ENCODE measurements around the gene ZNF487.

The ZNF487 gene

DNA sequence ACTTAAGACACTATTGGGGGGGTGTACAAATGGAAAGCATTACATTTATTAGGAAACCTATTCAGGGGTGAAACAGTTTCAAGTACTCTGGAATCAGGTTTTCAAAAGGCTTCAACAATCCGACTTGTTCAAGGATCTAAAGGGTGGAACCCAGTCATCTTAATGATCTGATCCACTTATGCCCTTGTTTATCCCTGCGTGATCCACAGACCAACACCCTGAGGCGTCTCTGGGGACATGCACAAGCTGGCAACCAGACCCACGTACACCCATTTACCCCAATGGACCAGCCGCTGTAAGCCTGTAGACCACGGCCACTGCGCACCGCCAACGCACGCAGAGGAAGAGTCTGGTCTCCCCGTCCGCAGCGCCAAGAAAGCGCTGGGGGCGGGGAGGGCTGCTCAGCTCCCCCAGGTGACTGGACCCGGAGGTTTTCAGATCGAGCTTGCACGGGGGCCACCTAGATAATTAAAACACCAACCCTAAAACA lies 41.3 kb upstream of the ZNF487 start:
- TF ChIP-seq GLIS1 (tag by site-specific recombination; IDR thresholded peaks at IDR 0.05), result no peak
- TF ChIP-seq EGR2 (tag by site-specific recombination; IDR thresholded peaks at IDR 0.05; ENCODE audit: low read depth), result peak; percentile 61
- TF ChIP-seq, protein P1, sequence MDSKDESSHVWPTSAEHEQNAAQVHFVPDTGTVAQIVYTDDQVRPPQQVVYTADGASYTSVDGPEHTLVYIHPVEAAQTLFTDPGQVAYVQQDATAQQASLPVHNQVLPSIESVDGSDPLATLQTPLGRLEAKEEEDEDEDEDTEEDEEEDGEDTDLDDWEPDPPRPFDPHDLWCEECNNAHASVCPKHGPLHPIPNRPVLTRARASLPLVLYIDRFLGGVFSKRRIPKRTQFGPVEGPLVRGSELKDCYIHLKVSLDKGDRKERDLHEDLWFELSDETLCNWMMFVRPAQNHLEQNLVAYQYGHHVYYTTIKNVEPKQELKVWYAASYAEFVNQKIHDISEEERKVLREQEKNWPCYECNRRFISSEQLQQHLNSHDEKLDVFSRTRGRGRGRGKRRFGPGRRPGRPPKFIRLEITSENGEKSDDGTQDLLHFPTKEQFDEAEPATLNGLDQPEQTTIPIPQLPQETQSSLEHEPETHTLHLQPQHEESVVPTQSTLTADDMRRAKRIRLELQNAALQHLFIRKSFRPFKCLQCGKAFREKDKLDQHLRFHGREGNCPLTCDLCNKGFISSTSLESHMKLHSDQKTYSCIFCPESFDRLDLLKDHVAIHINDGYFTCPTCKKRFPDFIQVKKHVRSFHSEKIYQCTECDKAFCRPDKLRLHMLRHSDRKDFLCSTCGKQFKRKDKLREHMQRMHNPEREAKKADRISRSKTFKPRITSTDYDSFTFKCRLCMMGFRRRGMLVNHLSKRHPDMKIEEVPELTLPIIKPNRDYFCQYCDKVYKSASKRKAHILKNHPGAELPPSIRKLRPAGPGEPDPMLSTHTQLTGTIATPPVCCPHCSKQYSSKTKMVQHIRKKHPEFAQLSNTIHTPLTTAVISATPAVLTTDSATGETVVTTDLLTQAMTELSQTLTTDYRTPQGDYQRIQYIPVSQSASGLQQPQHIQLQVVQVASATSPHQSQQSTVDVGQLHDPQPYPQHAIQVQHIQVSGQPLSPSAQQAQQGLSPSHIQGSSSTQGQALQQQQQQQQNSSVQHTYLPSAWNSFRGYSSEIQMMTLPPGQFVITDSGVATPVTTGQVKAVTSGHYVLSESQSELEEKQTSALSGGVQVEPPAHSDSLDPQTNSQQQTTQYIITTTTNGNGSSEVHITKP (tag by site-specific recombination; IDR thresholded peaks at IDR 0.05), result peak; percentile 13; the same call in 1 of the 2 replicates
- TF ChIP-seq ZFHX2 (tag by site-specific recombination; conservative IDR thresholded peaks at IDR 0.05), result peak; percentile 66
- TF ChIP-seq ZNF426 (tag by site-specific recombination; IDR thresholded peaks at IDR 0.05), result no peak
- no peak for TF ChIP-seq ZNF645 (tag by site-specific recombination; IDR thresholded peaks at IDR 0.05)
- TF ChIP-seq PRDM4 (tag by site-specific recombination; IDR thresholded peaks at IDR 0.05), result peak; percentile 52; the same call in 1 of the 2 replicates
- no peak for TF ChIP-seq KLF9 (tag by site-specific recombination; IDR thresholded peaks at IDR 0.05; ENCODE audit: low read depth)
- TF ChIP-seq ZNF114 (tag by site-specific recombination; IDR thresholded peaks at IDR 0.05), result no peak
- TF ChIP-seq GLIS2 (tag by site-specific recombination; IDR thresholded peaks at IDR 0.05), result peak; percentile 55
- TF ChIP-seq, protein P2, sequence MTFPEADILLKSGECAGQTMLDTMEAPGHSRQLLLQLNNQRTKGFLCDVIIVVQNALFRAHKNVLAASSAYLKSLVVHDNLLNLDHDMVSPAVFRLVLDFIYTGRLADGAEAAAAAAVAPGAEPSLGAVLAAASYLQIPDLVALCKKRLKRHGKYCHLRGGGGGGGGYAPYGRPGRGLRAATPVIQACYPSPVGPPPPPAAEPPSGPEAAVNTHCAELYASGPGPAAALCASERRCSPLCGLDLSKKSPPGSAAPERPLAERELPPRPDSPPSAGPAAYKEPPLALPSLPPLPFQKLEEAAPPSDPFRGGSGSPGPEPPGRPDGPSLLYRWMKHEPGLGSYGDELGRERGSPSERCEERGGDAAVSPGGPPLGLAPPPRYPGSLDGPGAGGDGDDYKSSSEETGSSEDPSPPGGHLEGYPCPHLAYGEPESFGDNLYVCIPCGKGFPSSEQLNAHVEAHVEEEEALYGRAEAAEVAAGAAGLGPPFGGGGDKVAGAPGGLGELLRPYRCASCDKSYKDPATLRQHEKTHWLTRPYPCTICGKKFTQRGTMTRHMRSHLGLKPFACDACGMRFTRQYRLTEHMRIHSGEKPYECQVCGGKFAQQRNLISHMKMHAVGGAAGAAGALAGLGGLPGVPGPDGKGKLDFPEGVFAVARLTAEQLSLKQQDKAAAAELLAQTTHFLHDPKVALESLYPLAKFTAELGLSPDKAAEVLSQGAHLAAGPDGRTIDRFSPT (tag by site-specific recombination; IDR thresholded peaks at IDR 0.05), result peak; percentile 10; the same call in 1 of the 2 replicates
- no peak for TF ChIP-seq ZNF132 (tag by site-specific recombination; IDR thresholded peaks at IDR 0.05; ENCODE audit: borderline replicate concordance)
- TF ChIP-seq ZNF513 (tag by site-specific recombination; IDR thresholded peaks at IDR 0.05), result peak; percentile 41; the same call in 1 of the 2 replicates
- TF ChIP-seq ZNF677 (tag by site-specific recombination; IDR thresholded peaks at IDR 0.05), result 0 out of 2 replicates have a peak, but pooled peaks have one; percentile 2
- TF ChIP-seq, protein P3, sequence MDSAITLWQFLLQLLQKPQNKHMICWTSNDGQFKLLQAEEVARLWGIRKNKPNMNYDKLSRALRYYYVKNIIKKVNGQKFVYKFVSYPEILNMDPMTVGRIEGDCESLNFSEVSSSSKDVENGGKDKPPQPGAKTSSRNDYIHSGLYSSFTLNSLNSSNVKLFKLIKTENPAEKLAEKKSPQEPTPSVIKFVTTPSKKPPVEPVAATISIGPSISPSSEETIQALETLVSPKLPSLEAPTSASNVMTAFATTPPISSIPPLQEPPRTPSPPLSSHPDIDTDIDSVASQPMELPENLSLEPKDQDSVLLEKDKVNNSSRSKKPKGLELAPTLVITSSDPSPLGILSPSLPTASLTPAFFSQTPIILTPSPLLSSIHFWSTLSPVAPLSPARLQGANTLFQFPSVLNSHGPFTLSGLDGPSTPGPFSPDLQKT (IDR thresholded peaks at IDR 0.05; ENCODE audit: borderline replicate concordance, low read depth, low read length), result no peak
- no peak for TF ChIP-seq ZBTB48 (tag by site-specific recombination; IDR thresholded peaks at IDR 0.05)
- no peak for TF ChIP-seq SETDB1 (IDR thresholded peaks at IDR 0.05; ENCODE audit: insufficient read length, low read length)
- Histone ChIP-seq H3K4me3 (ENCODE audit: low read depth, low read length) (peak overlapping the region; percentile 58), H3K4me1 (ENCODE audit: control insufficient read depth, insufficient read depth, low read length) (no peaks in the 10 kb centered on the region; the same call in 1 of the 2 replicates), H3K27ac (ENCODE audit: extremely low read depth, low read depth, low read length) (peak overlapping the region; percentile 99), H3K36me3 (ENCODE audit: control insufficient read depth in 2 of 2, insufficient read depth in 1 of 2, low read length in 2 of 2) (peaks cover 30 to 67% of the 10 kb centered on the region in 2 experiments), H3K9me3 (ENCODE audit: control insufficient read depth, insufficient read depth, low read depth, low read length) (no peaks in the 10 kb centered on the region)
- CTCF ChIA-PET, result interaction anchor here (0.8 to 1.3 kb wide), 2 partner anchors 10 to 19 kb away, joined by 3 to 4 read pairs; no protein-coding TSS in a partner anchor
- POLR2A ChIA-PET, result interaction anchor here (0.6 to 2.5 kb wide), 5 partner anchors 10 to 63 kb away, joined by 6 to 29 read pairs (median 8); partner anchors contain the start of gene HNRNPF

Measured in HEK293 (cell line).